Measurements from ENCODE around the gene MAFG.

Gene MAFG

DNA sequence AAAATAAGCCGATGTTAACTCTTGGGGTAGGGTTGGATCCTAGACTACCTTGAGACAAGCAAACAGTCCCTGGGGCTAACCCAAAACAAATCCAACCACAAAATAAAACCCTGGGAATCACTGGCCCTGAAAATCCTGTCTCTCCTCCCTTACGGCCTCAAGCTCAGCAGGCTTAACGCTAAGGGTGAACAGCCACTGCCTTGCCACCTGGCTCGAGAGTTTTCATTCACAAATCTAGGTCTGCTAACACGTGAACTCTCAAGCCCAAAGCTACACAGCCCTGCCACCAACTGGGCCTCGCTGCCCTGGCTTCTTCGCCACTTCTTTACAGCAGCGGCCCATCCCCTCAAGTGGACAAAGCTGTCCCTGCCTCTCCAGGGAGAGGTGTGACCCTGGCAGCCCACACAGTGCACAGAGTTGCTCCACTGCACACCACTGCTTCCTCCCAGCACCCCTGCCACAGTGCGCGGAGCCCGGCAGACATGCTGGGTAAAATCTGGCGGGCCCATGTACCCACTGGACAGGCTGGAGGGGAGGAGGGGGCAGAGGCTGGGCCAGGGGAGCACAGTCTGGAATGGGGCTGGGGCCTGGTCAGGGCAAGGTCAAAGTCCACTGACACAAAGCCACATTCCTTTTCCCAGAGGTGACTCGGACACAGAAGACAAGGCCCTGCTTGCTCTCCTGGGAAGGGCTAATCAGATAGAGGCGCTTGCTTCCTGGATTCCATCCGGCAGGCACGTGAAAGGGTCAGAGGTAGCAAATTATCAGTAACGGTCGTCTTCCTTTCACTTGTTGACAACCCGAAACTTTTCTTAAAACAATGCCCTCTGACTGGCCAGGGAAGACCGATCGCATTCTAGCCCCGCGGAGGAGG lies 17.3 kb downstream of the MAFG start:
- Histone ChIP-seq H3K9me3 (ENCODE audit: low read length) (no peaks in the 10 kb centered on the region), H3K4me1 (ENCODE audit: insufficient read depth, low read length) (peaks cover 11% of the 10 kb centered on the region), H2AFZ (ENCODE audit: low read depth, low read length) (peak overlapping the region; percentile 9), H3K36me3 (ENCODE audit: insufficient read depth, low read length) (peaks cover 53% of the 10 kb centered on the region), H3K4me3 (ENCODE audit: low read length) (peak overlapping the region; percentile 77), H3K27me3 (ENCODE audit: insufficient read depth, low read length) (no peaks in the 10 kb centered on the region)

DNA sequence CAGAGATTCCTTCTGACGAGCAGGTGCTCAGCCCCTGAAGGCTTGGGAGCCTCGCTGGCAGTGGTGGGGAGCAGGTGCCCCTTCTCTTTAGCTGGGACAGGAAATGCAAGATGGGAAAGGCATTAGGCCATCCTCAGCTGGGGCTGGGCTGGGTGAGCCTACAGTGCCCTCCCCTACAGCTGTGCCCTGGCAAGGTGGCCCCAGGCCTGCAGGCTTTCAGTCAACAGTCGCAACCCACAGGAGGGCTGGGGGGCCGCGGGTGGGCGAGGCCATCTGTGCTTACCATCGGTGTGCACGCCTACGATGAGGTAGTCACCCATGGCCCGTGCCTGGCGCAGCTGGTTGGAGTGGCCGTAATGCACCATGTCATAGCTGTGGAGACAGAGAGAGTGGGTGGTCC lies 18.3 kb downstream of the MAFG start:
- no peaks in the 10 kb centered on the region for H3K27me3 ChIP-seq (ENCODE audit: insufficient read depth, low read length)
- H3K4me3 ChIP-seq (ENCODE audit: low read length), result no peak overlapping the region
- peaks cover 45% of the 10 kb centered on the region for H3K36me3 ChIP-seq (ENCODE audit: insufficient read depth, low read length)
- H3K4me1 ChIP-seq (ENCODE audit: insufficient read depth, low read length), result peaks cover 11% of the 10 kb centered on the region
- H2AFZ ChIP-seq (ENCODE audit: low read depth, low read length), result no peak overlapping the region
- no peaks in the 10 kb centered on the region for H3K9me3 ChIP-seq (ENCODE audit: low read length)

DNA sequence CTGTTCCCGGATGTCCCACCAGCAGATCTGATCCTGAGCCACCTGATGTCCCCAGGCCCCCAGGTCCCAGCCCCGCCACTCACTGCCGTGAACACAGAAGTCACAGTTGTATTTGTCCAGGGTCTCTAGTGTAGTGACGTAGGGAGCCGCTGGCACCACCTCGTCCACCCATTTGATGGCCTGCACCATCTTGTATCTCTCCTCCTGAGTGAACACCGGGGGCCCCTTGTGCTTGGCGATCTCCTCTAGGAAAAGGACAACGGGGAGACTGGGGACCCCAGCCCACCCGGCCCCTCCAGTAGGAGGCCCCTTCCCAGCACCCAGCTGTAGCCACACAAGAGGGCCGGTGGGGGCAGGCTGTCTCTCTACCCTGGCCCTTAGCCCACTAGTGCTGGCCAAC lies 18.7 kb downstream of the MAFG start:
- Histone ChIP-seq H3K27me3 (ENCODE audit: insufficient read depth, low read length) (no peaks in the 10 kb centered on the region), H3K4me1 (ENCODE audit: insufficient read depth, low read length) (peaks cover 11% of the 10 kb centered on the region), H3K36me3 (ENCODE audit: insufficient read depth, low read length) (peaks cover 41% of the 10 kb centered on the region), H3K9me3 (ENCODE audit: low read length) (no peaks in the 10 kb centered on the region), H2AFZ (ENCODE audit: low read depth, low read length) (no peak overlapping the region), H3K4me3 (ENCODE audit: low read length) (no peak overlapping the region)

- Histone ChIP-seq H3K9me3 (ENCODE audit: low read length) (no peaks in the 10 kb centered on the region), H3K4me1 (ENCODE audit: insufficient read depth, low read length) (peaks cover 11% of the 10 kb centered on the region), H3K36me3 (ENCODE audit: insufficient read depth, low read length) (peaks cover 28% of the 10 kb centered on the region), H3K27me3 (ENCODE audit: insufficient read depth, low read length) (no peaks in the 10 kb centered on the region), H3K4me3 (ENCODE audit: low read length) (no peak overlapping the region), H2AFZ (ENCODE audit: low read depth, low read length) (no peak overlapping the region)
These were observed 20.1 kb downstream of the MAFG start for GRCh38 chr17:81907219-81908145.

DNA sequence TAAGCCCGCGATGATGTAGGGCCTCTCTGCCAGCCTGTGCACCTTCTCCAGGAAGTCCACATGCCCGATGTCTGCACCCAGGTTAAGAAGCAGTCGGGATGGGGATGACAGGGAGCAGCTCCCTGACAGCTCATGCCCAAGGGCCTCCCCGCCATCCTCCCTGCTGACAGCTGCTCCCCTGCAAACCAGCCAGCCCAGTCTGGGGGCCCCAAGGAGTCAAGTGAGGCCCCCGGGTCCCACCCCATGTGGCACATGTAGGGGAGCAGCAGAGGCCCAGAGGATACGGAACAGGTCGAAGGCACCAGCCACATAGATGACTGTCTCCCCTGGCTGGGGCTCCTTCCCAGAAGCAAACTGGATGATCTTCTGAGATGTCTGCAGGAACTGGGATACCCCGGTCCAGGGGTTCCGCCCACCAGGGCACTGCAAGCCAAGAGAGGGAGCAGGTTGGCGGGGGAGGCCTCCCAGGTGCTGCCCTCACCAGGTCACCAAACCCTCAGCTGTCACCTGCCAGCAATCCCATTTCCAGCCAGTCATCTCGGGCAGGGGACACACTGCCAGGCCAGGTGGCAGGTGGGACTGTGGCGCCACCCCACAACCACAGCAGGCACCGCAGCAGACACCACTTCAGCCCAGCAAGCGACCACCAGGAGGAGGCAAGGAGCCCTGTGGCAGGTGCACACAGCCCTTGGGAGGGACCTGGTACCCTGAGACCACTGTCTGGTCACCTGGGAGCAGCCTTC lies 20.9 kb downstream of the MAFG start:
- H3K4me3 ChIP-seq (ENCODE audit: low read length), result no peak overlapping the region
- H3K9me3 ChIP-seq (ENCODE audit: low read length), result no peaks in the 10 kb centered on the region
- peaks cover 11% of the 10 kb centered on the region for H3K4me1 ChIP-seq (ENCODE audit: insufficient read depth, low read length)
- H3K36me3 ChIP-seq (ENCODE audit: insufficient read depth, low read length), result peaks cover 24% of the 10 kb centered on the region
- H3K27me3 ChIP-seq (ENCODE audit: insufficient read depth, low read length), result no peaks in the 10 kb centered on the region
- H2AFZ ChIP-seq (ENCODE audit: low read depth, low read length), result no peak overlapping the region

- H2AFZ ChIP-seq (ENCODE audit: low read depth, low read length), result no peak overlapping the region
- peaks cover 24% of the 10 kb centered on the region for H3K36me3 ChIP-seq (ENCODE audit: insufficient read depth, low read length)
These were observed 21.5 kb downstream of the MAFG start for GRCh38 chr17:81905993-81906392.

DNA sequence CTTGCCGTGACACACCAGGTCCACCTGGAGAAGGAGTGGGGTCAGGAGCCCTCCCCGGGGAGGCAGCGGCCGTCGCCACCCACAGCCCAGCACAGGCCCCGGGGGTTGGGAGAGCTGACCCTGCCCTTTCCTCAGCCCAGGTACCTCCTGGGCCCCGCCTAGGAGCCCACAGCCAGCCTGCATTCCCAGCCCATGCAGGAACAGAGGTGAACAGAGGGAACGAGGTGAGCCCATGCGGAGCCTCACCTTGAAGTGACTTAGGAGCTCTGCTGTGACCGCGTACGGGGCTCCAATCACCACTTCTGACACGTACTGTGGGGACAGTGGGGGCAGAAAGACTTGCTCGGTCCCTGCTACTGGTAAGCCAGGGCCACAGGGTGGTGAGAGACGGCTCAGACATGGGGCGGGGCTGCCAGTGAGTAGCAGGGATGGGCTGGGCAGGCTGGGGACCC lies 22.1 kb downstream of the MAFG start:
- H3K9me3 ChIP-seq (ENCODE audit: low read length), result no peaks in the 10 kb centered on the region
- no peak overlapping the region for H3K4me3 ChIP-seq (ENCODE audit: low read length)
- H3K4me1 ChIP-seq (ENCODE audit: insufficient read depth, low read length), result peaks cover 9% of the 10 kb centered on the region
- no peaks in the 10 kb centered on the region for H3K27me3 ChIP-seq (ENCODE audit: insufficient read depth, low read length)
- peaks cover 24% of the 10 kb centered on the region for H3K36me3 ChIP-seq (ENCODE audit: insufficient read depth, low read length)
- H2AFZ ChIP-seq (ENCODE audit: low read depth, low read length), result no peak overlapping the region

More at GRCh38 chr17:81905993-81906392, 21.5 kb downstream of the MAFG start:
- Histone ChIP-seq H3K4me1 (ENCODE audit: insufficient read depth, low read length) (peaks cover 11% of the 10 kb centered on the region), H3K4me3 (ENCODE audit: low read length) (no peak overlapping the region), H3K9me3 (ENCODE audit: low read length) (no peaks in the 10 kb centered on the region), H3K27me3 (ENCODE audit: insufficient read depth, low read length) (no peaks in the 10 kb centered on the region)

GRCh38 chr17:81904600-81905423 lies 22.7 kb downstream of the MAFG start:
- Histone ChIP-seq H3K4me3 (ENCODE audit: low read length) (no peak overlapping the region), H3K4me1 (ENCODE audit: insufficient read depth, low read length) (peaks cover 3% of the 10 kb centered on the region), H3K36me3 (ENCODE audit: insufficient read depth, low read length) (peaks cover 28% of the 10 kb centered on the region)

DNA sequence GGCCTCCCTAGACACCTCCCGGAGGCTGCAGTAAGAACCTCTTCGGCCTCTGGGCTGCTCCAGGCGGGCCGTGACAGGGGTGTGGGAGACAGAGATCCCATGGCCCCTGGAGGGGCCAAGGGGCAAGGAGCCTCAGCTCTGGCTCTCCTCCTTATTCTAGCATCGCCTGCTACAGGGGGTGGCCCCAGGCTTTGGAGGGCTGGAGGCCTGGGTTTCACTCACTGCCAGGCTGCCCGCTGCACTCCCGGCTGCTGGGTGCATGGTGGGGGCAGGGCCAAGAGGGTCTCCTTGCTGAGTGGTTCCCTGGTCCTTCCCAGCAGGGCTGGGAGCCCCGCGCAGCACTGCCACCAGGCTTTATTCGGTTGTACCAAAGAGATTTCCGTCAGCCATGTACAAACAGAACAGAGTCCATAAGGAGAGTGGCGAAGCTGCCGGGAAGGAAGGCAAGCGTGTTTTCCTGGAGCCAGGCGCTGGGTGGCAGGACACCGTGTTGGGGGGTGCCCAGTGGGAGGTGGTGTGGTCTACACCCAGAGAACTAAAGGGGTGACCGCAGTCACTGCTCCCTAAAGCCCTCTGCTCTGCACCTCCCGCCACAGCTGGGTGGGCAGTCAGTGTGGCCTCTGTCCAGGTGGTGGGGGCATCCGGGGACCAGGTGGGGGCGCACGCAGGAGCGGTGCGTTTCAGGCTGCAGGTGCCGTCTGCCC lies 23.5 kb downstream of the MAFG start:
- H3K27me3 ChIP-seq (ENCODE audit: insufficient read depth, low read length), result no peaks in the 10 kb centered on the region
- H2AFZ ChIP-seq (ENCODE audit: low read depth, low read length), result no peak overlapping the region
- H3K36me3 ChIP-seq (ENCODE audit: insufficient read depth, low read length), result peaks cover 35% of the 10 kb centered on the region
- no peak overlapping the region for H3K4me3 ChIP-seq (ENCODE audit: low read length)
- no peaks in the 10 kb centered on the region for H3K9me3 ChIP-seq (ENCODE audit: low read length)
- H3K4me1 ChIP-seq (ENCODE audit: insufficient read depth, low read length), result no peaks in the 10 kb centered on the region

More at GRCh38 chr17:81904600-81905423, 22.7 kb downstream of the MAFG start:
- no peaks in the 10 kb centered on the region for H3K27me3 ChIP-seq (ENCODE audit: insufficient read depth, low read length)
- no peaks in the 10 kb centered on the region for H3K9me3 ChIP-seq (ENCODE audit: low read length)
- no peak overlapping the region for H2AFZ ChIP-seq (ENCODE audit: low read depth, low read length)

GRCh38 chr17:81903415-81903831 lies 24.1 kb downstream of the MAFG start:
- Histone ChIP-seq H2AFZ (ENCODE audit: low read depth, low read length) (no peak overlapping the region), H3K4me3 (ENCODE audit: low read length) (no peak overlapping the region), H3K9me3 (ENCODE audit: low read length) (no peaks in the 10 kb centered on the region), H3K4me1 (ENCODE audit: insufficient read depth, low read length) (no peaks in the 10 kb centered on the region), H3K27me3 (ENCODE audit: insufficient read depth, low read length) (no peaks in the 10 kb centered on the region), H3K36me3 (ENCODE audit: insufficient read depth, low read length) (peaks cover 37% of the 10 kb centered on the region)

DNA sequence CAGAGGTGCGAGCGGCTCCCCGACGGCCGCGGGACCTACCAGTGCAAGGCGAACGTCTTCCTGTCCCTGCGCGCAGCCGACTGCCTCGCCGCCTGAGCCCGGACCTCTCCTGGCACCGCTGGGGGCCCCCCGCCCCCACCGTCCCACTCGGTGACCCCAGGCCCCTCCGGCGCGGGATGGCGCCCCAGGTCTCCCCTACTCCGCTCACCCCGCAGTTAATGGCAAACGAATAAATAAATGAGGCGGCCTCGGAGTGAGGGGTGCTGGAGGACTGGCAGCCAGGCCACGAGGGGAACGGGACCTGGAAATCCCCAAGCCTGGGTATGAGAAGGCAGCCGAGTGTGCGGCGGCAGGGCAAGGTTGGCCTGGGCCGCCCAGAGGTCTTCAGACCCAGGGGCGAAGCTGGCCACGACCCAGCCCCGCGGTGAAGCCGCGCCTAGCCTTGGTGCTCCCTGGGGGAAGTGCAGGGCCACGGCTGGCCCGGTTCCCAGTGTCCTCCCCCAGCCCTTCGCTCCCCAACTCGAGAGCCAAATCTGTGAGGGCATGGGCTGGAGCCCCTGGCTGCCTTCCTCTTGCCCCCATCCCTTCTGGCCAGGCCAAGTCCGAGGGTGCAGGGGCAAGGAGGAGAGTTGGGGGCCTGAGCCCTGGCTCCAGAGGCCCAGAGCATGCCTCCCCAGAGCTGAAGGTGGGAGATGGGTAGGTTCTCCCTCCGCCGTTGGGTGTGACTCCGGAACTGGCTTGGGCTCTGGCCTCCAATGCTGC lies 24.7 kb downstream of the MAFG start:
- Histone ChIP-seq H3K27me3 (ENCODE audit: insufficient read depth, low read length) (no peaks in the 10 kb centered on the region), H3K9me3 (ENCODE audit: low read length) (no peaks in the 10 kb centered on the region), H3K4me3 (ENCODE audit: low read length) (no peak overlapping the region), H3K4me1 (ENCODE audit: insufficient read depth, low read length) (no peaks in the 10 kb centered on the region), H2AFZ (ENCODE audit: low read depth, low read length) (no peak overlapping the region), H3K36me3 (ENCODE audit: insufficient read depth, low read length) (peaks cover 37% of the 10 kb centered on the region)
